Neuronal stem cell (in vitro differentiated cells): ENCODE measurements around the gene NR5A2.
"Not testable (repeated sequence)": the region's sequence is repeated elsewhere in the genome, so short reads cannot be mapped to it uniquely, and the experiment has no call there.

Source experiments
- DNase-seq: peaks from one replicate; pipeline ENCODE4 v3.0.0-alpha.2; 2013; ENCODE audit warnings: low spot score
- H2AFZ ChIP-seq: one replicate; pipeline ENCODE4 v1.6.1; 2013; ENCODE audit warnings: mild to moderate bottlenecking, low read length, inconsistent platforms
- H2AK5ac ChIP-seq: 2 replicates; pipeline ENCODE4 v1.6.1; 2013; ENCODE audit warnings: low read depth, mild to moderate bottlenecking, inconsistent platforms, low read length, moderate library complexity, mixed read lengths
- H2BK120ac ChIP-seq: 2 replicates; pipeline ENCODE4 v1.6.1; 2013; ENCODE audit warnings: low read depth, mild to moderate bottlenecking, inconsistent platforms, low read length, moderate library complexity, mixed read lengths
- H2BK12ac ChIP-seq: one replicate; pipeline ENCODE4 v1.6.1; 2013; ENCODE audit warnings: low read length, inconsistent platforms
- H2BK15ac ChIP-seq: 2 replicates; pipeline ENCODE4 v1.6.1; 2013; ENCODE audit warnings: mild to moderate bottlenecking, low read length, inconsistent platforms, mixed read lengths
- H2BK5ac ChIP-seq: one replicate; pipeline ENCODE4 v1.6.1; 2013; ENCODE audit warnings: inconsistent platforms, mild to moderate bottlenecking, low read length, moderate library complexity
- H3K14ac ChIP-seq: one replicate; pipeline ENCODE4 v1.6.1; 2013; ENCODE audit warnings: low read length, inconsistent platforms
- H3K18ac ChIP-seq: 2 replicates; pipeline ENCODE4 v1.6.1; 2013; ENCODE audit warnings: low read length, inconsistent platforms
- H3K23ac ChIP-seq: 2 replicates; pipeline ENCODE4 v1.6.1; 2013; ENCODE audit warnings: low read depth, mild to moderate bottlenecking, mixed read lengths, low read length, inconsistent platforms; ENCODE audit not compliant: poor library complexity
- H3K27ac ChIP-seq: replicated peaks from 3 replicates; pipeline ENCODE4 v1.5.1; 2013; ENCODE audit warnings: low read length, inconsistent platforms
- H3K27me3 ChIP-seq, 3 experiments: 2 replicates each; pipeline ENCODE4 v1.6.1; 2013; ENCODE audit warnings: low read length in 3 of 3, mild to moderate bottlenecking in 2 of 3, inconsistent platforms in 1 of 3, low read depth in 1 of 3, mixed read lengths in 1 of 3, moderate library complexity in 1 of 3; ENCODE audit not compliant: control insufficient read depth in 3 of 3, insufficient read depth in 3 of 3
- H3K36me3 ChIP-seq, 2 donors: replicated peaks in 1 of 2; 2 replicates each; pipeline ENCODE4 v1.6.1; 2013; ENCODE audit warnings: low read length in 2 of 2; ENCODE audit not compliant: control insufficient read depth in 2 of 2, insufficient read depth in 2 of 2
- H3K4ac ChIP-seq: 2 replicates; pipeline ENCODE4 v1.6.1; 2013; ENCODE audit warnings: inconsistent platforms, mild to moderate bottlenecking, low read length, moderate library complexity
- H3K4me1 ChIP-seq, 2 donors: 1 replicate in 1 of 2; 2 replicates in 1 of 2; pipeline ENCODE4 v1.6.1; 2013; ENCODE audit warnings: low read length in 2 of 2, low read depth in 1 of 2; ENCODE audit not compliant: control insufficient read depth in 2 of 2, insufficient read depth in 1 of 2
- H3K4me2 ChIP-seq: one replicate; pipeline ENCODE4 v1.6.1; 2013; ENCODE audit warnings: mild to moderate bottlenecking, low read length, inconsistent platforms; ENCODE audit not compliant: insufficient read depth, poor library complexity, severe bottlenecking
- H3K4me3 ChIP-seq, 2 donors: 2 replicates each; pipeline ENCODE4 v1.5.1; 2013; ENCODE audit warnings: low read length in 2 of 2, mild to moderate bottlenecking in 2 of 2, inconsistent platforms in 1 of 2, moderate library complexity in 1 of 2
- H3K79me1 ChIP-seq: one replicate; pipeline ENCODE4 v1.6.1; 2013; ENCODE audit warnings: low read depth, mild to moderate bottlenecking, inconsistent platforms, low read length, moderate library complexity
- H3K9ac ChIP-seq: one replicate; pipeline ENCODE4 v1.6.1; 2013; ENCODE audit warnings: mild to moderate bottlenecking, low read depth, low read length, inconsistent platforms; ENCODE audit not compliant: poor library complexity
- H3K9me3 ChIP-seq, 2 donors: replicated peaks in 1 of 2; 2 replicates each; pipeline versions ENCODE3 to v1.6.1; 2013; ENCODE audit warnings: low read length in 2 of 2, mild to moderate bottlenecking in 2 of 2, inconsistent platforms in 1 of 2, low read depth in 1 of 2, mixed read lengths in 1 of 2, moderate library complexity in 1 of 2; ENCODE audit not compliant: control insufficient read depth in 2 of 2, insufficient read depth in 1 of 2
- H4K8ac ChIP-seq: one replicate; pipeline ENCODE4 v1.6.1; 2013; ENCODE audit warnings: low read depth, mild to moderate bottlenecking, inconsistent platforms, low read length, moderate library complexity
- H4K91ac ChIP-seq: one replicate; pipeline ENCODE4 v1.6.1; 2013; ENCODE audit warnings: low read length, low read depth, mild to moderate bottlenecking, inconsistent platforms; ENCODE audit not compliant: poor library complexity
- WGBS, 2 donors: extraction: QIAGEN DNeasy Blood & Tissue Kit; methylation state at CpG; one replicate each; pipeline ENCODE4 v1.1.7; 2013; ENCODE audit warnings: missing lambda C conversion rate in 2 of 2, mixed read lengths in 1 of 2; ENCODE audit not compliant: insufficient read length in 2 of 2, insufficient replicate concordance in 1 of 2; ENCODE audit errors: extremely low coverage in 2 of 2; 5-methylcytosine and 5-hydroxymethylcytosine counted together

Gene NR5A2

GRCh38 chr1:200184196-200184595 is 156.7 kb downstream of the NR5A2 start:
- H2AFZ ChIP-seq = no peak overlapping the region
- no peak overlapping the region for H2BK120ac ChIP-seq
- no peak overlapping the region for H4K91ac ChIP-seq
- H3K18ac ChIP-seq = no peak overlapping the region
- no peak overlapping the region for H3K27ac ChIP-seq
- no peaks in the 10 kb centered on the region for H3K9me3 ChIP-seq
- DNase-seq = no peak
- no CpG with 5 or more reads among the region's 4 CpGs for WGBS, 2 donors
- H3K27me3 ChIP-seq = no peaks in the 10 kb centered on the region
- no peak overlapping the region for H3K4me2 ChIP-seq
- H3K4ac ChIP-seq = no peak overlapping the region
- H3K23ac ChIP-seq = no peak overlapping the region
- H3K4me1 ChIP-seq = peaks cover 0 to 7% of the 10 kb centered on the region in 2 donors
- no peak overlapping the region for H3K9ac ChIP-seq
- H3K36me3 ChIP-seq = no peaks in the 10 kb centered on the region
- no peak overlapping the region for H2BK12ac ChIP-seq
- H3K4me3 ChIP-seq = no peak overlapping the region
- H2BK15ac ChIP-seq = no peak overlapping the region
- no peaks in the 10 kb centered on the region for H3K79me1 ChIP-seq
- H2AK5ac ChIP-seq = no peak overlapping the region
- no peak overlapping the region for H2BK5ac ChIP-seq
- H4K8ac ChIP-seq = no peak overlapping the region
- H3K14ac ChIP-seq = no peak overlapping the region

GRCh38 chr1:200185191-200185590 is 157.7 kb downstream of the NR5A2 start:
- not testable (repeated sequence) for H3K18ac ChIP-seq

GRCh38 chr1:200187332-200187731 is 159.8 kb downstream of the NR5A2 start:
- not testable (repeated sequence) for DNase-seq, H3K36me3 ChIP-seq, H2BK12ac ChIP-seq, H3K79me1 ChIP-seq, H3K27me3 ChIP-seq, H4K91ac ChIP-seq, H3K4me3 ChIP-seq, H3K9ac ChIP-seq, H2BK15ac ChIP-seq, H3K4me2 ChIP-seq, H3K18ac ChIP-seq, H3K9me3 ChIP-seq, H3K4me1 ChIP-seq, H2BK120ac ChIP-seq, H2AFZ ChIP-seq, H3K27ac ChIP-seq, H4K8ac ChIP-seq, H3K4ac ChIP-seq, H3K14ac ChIP-seq, H2AK5ac ChIP-seq, H3K23ac ChIP-seq, H2BK5ac ChIP-seq
- no CpG with 5 or more reads among the region's 2 CpGs for WGBS, 2 donors

More at GRCh38 chr1:200185191-200185590, 157.7 kb downstream of the NR5A2 start:
- H2BK12ac ChIP-seq, H3K27me3 ChIP-seq, H3K4me2 ChIP-seq, H3K23ac ChIP-seq, H2AK5ac ChIP-seq, H4K8ac ChIP-seq, H3K36me3 ChIP-seq, H2AFZ ChIP-seq, H3K27ac ChIP-seq, H3K9me3 ChIP-seq, H2BK120ac ChIP-seq, H3K4ac ChIP-seq, H3K4me1 ChIP-seq, H3K9ac ChIP-seq, H3K4me3 ChIP-seq, H2BK15ac ChIP-seq, H2BK5ac ChIP-seq, DNase-seq, H3K14ac ChIP-seq, H3K79me1 ChIP-seq, H4K91ac ChIP-seq: not testable (repeated sequence)
- no CpG with 5 or more reads among the region's 8 CpGs for WGBS, 2 donors

- no CpG with 5 or more reads among the region's 3 CpGs for WGBS, 2 donors
- no peak overlapping the region for H2BK12ac ChIP-seq
Measured at GRCh38 chr1:200191993-200192392, 164.5 kb downstream of the NR5A2 start.

More at GRCh38 chr1:200191993-200192392, 164.5 kb downstream of the NR5A2 start:
- Histone ChIP-seq H3K79me1 (no peaks in the 10 kb centered on the region), H3K4me3 (no peak overlapping the region), H2BK5ac (no peak overlapping the region), H3K4ac (no peak overlapping the region), H4K91ac (no peak overlapping the region), H3K27ac (no peak overlapping the region), H3K4me2 (no peak overlapping the region), H3K14ac (no peak overlapping the region), H3K9me3 (no peaks in the 10 kb centered on the region), H3K36me3 (no peaks in the 10 kb centered on the region), H3K9ac (no peak overlapping the region), H3K23ac (no peak overlapping the region), H2AFZ (no peak overlapping the region), H2BK120ac (no peak overlapping the region), H3K27me3 (no peaks in the 10 kb centered on the region), H2AK5ac (no peak overlapping the region), H4K8ac (no peak overlapping the region), H3K4me1 (no peaks in the 10 kb centered on the region), H3K18ac (no peak overlapping the region), H2BK15ac (no peak overlapping the region)
- DNase-seq = no peak
